Mucosa of rectum (tissue), 2 donors: ENCODE data around the gene GJD4.
A peak's percentile ranks its signal among the peaks of the same experiment; 100 is the strongest.

Experiments used
- H3K27ac ChIP-seq, 2 donors: one replicate each; pipeline ENCODE4 v1.7.0; 2013; ENCODE audit warnings: inconsistent platforms in 2 of 2, low read depth in 2 of 2, low read length in 2 of 2
- H3K27me3 ChIP-seq, 2 donors: one replicate each; pipeline ENCODE4 v1.7.0; 2013; ENCODE audit warnings: low read length in 2 of 2; ENCODE audit not compliant: control insufficient read depth in 2 of 2, insufficient read depth in 2 of 2
- H3K36me3 ChIP-seq, 2 donors: one replicate each; pipeline ENCODE4 v1.7.0; 2013; ENCODE audit warnings: low read length in 2 of 2; ENCODE audit not compliant: control insufficient read depth in 2 of 2, insufficient read depth in 2 of 2
- H3K4me1 ChIP-seq, 2 donors: one replicate each; pipeline ENCODE4 v1.7.0; 2013; ENCODE audit warnings: low read length in 2 of 2, mild to moderate bottlenecking in 1 of 2; ENCODE audit not compliant: control insufficient read depth in 2 of 2, insufficient read depth in 2 of 2
- H3K4me3 ChIP-seq, 2 donors: one replicate each; pipeline ENCODE4 v1.7.0; 2013; ENCODE audit warnings: low read length in 2 of 2
- H3K9ac ChIP-seq, 2 donors: one replicate each; pipeline ENCODE4 v1.7.0; 2013; ENCODE audit warnings: low read length in 2 of 2, low read depth in 1 of 2, mild to moderate bottlenecking in 1 of 2
- H3K9me3 ChIP-seq, 2 donors: one replicate each; pipeline ENCODE4 v1.7.0; 2013; ENCODE audit warnings: low read length in 2 of 2; ENCODE audit not compliant: control insufficient read depth in 2 of 2
- donor health status: healthy.
- donor health status: Normal muscosa, but diverticular disease.

Gene GJD4

DNA sequence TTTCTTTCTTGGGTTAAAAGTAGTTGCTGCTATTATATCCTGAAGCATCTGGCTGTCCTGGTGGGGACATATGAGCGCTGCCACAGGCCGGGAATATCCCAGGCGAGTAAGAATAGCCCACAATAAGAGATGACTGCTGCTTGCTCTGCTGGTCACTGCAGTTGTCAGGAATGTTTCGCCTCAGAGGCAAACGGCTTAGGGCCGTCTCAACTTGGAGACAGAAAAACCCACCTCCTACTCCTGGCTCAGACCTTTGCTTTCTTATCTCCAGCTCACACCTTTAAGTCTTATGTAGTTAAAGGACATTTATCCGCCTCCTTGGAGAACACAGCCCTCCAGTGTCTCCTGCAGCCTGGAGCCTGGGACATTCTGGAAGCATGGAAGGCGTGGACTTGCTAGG is at the start of gene GJD4:
Gene GJD4 (plus strand): TSS at position 151 of the 400 bp plus-strand sequence. CDS start 227 bp downstream, at position 378.
- Histone ChIP-seq H3K36me3 (no peaks in the 10 kb centered on the region), H3K27me3 (peaks cover 10 to 13% of the 10 kb centered on the region in 2 donors)

GRCh38 chr10:35555962-35556930 is 48.9 kb upstream of the GJD4 start:
- no peak overlapping the region for H3K27ac ChIP-seq
- no peak overlapping the region for H3K4me3 ChIP-seq
- peaks cover 4 to 16% of the 10 kb centered on the region in 2 donors for H3K36me3 ChIP-seq
- H3K9ac ChIP-seq, result no peak overlapping the region
- H3K9me3 ChIP-seq, result no peaks in the 10 kb centered on the region
- no peaks in the 10 kb centered on the region for H3K4me1 ChIP-seq
- H3K27me3 ChIP-seq, result no peaks in the 10 kb centered on the region

More for the DNA sequence above, at the start of gene GJD4:
- H3K4me1 ChIP-seq, result peaks cover 0 to 3% of the 10 kb centered on the region in 2 donors
- H3K9ac ChIP-seq, result no peak within 1 kb of the TSS
- no peak within 1 kb of the TSS for H3K4me3 ChIP-seq
- H3K27ac ChIP-seq, result no peak within 1 kb of the TSS
- no peaks in the 10 kb centered on the region for H3K9me3 ChIP-seq

- no peaks in the 10 kb centered on the region for H3K27me3 ChIP-seq
- no peaks in the 10 kb centered on the region for H3K9me3 ChIP-seq
- no peak overlapping the region for H3K27ac ChIP-seq
- no peaks in the 10 kb centered on the region for H3K4me1 ChIP-seq
- no peak overlapping the region for H3K9ac ChIP-seq
- no peak overlapping the region for H3K4me3 ChIP-seq
- H3K36me3 ChIP-seq, result peaks cover 4 to 9% of the 10 kb centered on the region in 2 donors
Measured at GRCh38 chr10:35558276-35558675, 46.9 kb upstream of the GJD4 start.

GRCh38 chr10:35559416-35559815 is 45.7 kb upstream of the GJD4 start:
- Histone ChIP-seq H3K9ac (no peak overlapping the region), H3K4me1 (peaks cover 0 to 2% of the 10 kb centered on the region in 2 donors), H3K9me3 (no peaks in the 10 kb centered on the region), H3K4me3 (no peak overlapping the region), H3K36me3 (peaks cover 4 to 5% of the 10 kb centered on the region in 2 donors), H3K27ac (no peak overlapping the region), H3K27me3 (no peaks in the 10 kb centered on the region)

- Histone ChIP-seq H3K27ac (no peak overlapping the region), H3K9ac (no peak overlapping the region), H3K4me3 (no peak overlapping the region), H3K27me3 (no peaks in the 10 kb centered on the region), H3K4me1 (peaks cover 0 to 10% of the 10 kb centered on the region in 2 donors), H3K9me3 (no peaks in the 10 kb centered on the region), H3K36me3 (peaks cover 4 to 7% of the 10 kb centered on the region in 2 donors)
Measured at GRCh38 chr10:35561715-35562114, 43.4 kb upstream of the GJD4 start.

DNA sequence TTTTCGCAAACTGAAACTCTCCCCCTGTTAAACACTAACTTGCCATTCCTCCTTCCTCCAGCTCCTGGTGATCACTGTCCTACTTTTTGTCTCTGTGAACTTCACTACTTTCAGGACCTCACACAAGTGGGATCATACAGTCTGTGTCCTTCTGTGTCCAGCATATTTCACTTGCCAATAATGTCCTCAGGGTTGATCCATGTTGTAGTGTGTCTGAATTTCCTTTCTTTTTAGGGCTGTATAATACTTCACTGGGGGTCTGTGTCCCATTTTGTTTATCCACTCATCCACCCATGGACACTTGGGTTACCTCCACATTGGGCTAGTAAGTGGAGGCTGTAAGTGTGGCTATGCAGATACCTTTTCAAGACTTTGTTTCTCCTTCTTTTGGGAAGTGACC is 42.7 kb upstream of the GJD4 start:
- Histone ChIP-seq H3K27me3 (no peaks in the 10 kb centered on the region), H3K9me3 (no peaks in the 10 kb centered on the region), H3K9ac (no peak overlapping the region), H3K4me3 (no peak overlapping the region), H3K27ac (no peak overlapping the region), H3K36me3 (peaks cover 4 to 9% of the 10 kb centered on the region in 2 donors), H3K4me1 (peaks cover 0 to 10% of the 10 kb centered on the region in 2 donors)

GRCh38 chr10:35563261-35563891 is 41.8 kb upstream of the GJD4 start:
- Histone ChIP-seq H3K4me3 (no peak overlapping the region), H3K9me3 (no peaks in the 10 kb centered on the region), H3K4me1 (peaks cover 0 to 10% of the 10 kb centered on the region in 2 donors), H3K27me3 (no peaks in the 10 kb centered on the region), H3K9ac (no peak overlapping the region), H3K36me3 (peaks cover 8 to 18% of the 10 kb centered on the region in 2 donors), H3K27ac (no peak overlapping the region)

DNA sequence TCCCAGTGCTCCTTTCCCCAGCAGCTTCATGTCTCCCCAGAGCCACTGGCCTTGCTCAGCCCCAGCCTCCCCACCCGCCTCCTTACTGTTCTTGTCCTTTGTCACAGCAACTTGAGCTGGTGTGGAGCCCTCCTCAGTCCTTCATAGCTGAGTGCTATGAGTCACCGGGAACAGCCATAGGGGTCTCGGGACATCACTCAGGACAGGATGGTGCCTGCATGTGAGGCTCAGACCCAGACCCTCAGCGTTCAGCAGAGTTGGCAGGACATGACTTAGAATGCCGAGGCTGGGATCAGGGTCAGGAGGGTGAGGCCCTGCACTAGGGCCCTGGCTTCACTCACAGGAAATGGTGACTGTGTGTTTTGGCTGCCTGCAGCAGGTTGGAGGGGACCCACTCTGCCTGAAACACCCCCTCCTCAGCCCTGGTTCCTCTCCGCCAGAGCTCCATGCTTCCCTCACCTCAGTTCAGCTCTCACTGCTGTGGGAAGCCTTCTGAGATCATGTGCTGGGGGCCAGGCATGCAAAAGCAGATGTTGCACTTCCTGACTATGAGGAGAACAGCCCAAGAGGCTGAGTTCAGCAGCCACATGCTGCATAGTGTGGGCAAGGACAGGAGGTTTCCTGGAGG is 40.7 kb upstream of the GJD4 start:
- peaks cover 14 to 27% of the 10 kb centered on the region in 2 donors for H3K36me3 ChIP-seq
- H3K27ac ChIP-seq, result peak overlapping the region in 1 of 2 donors; percentile 27
- no peaks in the 10 kb centered on the region for H3K9me3 ChIP-seq
- no peak overlapping the region for H3K9ac ChIP-seq
- peaks cover 0 to 10% of the 10 kb centered on the region in 2 donors for H3K4me1 ChIP-seq
- no peaks in the 10 kb centered on the region for H3K27me3 ChIP-seq
- H3K4me3 ChIP-seq, result no peak overlapping the region

DNA sequence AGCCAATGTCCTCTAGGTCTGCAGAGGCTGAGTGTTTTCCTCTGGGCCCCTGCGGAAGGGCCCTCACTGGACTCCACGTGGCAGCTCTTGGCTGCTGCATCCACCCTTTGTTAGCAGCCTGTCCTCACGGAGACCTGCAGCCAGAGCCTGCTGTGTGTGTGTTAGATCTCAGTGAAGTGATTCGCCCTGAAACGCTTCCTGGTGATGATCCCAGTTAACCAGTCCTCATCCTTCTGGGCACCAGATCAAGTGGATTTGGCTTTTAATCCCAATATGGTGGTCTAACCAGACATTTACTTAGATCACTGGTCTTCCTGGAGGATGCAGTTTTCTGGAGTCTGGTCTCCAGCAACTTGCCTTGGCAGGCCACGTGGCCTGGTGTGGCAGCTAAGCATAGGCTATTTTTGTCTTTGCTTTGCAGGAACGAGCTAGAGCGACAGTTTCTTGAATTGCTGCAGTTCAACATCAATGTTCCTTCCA is 39.5 kb upstream of the GJD4 start:
- H3K9ac ChIP-seq, result no peak overlapping the region
- H3K4me1 ChIP-seq, result peaks cover 0 to 10% of the 10 kb centered on the region in 2 donors
- no peak overlapping the region for H3K4me3 ChIP-seq
- peaks cover 16 to 27% of the 10 kb centered on the region in 2 donors for H3K36me3 ChIP-seq
- H3K27ac ChIP-seq, result no peak overlapping the region
- no peaks in the 10 kb centered on the region for H3K27me3 ChIP-seq
- no peaks in the 10 kb centered on the region for H3K9me3 ChIP-seq
